ENCODE measurements around the gene SYN1.

SYN1 gene

DNA sequence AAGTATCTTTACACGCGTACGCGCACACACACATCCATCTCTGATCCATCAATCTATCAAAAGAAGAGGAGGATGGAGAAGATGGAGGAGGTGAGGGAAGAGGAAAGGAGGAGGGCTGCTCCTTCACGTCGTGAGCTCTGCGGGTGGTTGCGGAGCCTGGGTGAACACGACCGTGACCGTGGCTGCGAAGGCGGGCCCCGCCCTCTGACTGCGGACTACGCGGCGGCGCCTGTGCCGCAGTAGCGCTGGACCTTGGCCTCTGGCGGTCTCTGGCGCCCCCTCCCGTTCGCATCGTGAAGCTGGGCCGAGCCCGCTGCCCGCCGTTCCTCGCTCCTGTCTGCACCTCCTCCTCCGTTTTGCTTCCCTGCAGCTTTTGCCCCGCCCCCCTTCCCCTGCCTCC is 96.4 kb downstream of the SYN1 start:
- DNase-seq (ENCODE audit: low read depth), result peak; percentile 46

All from fibroblast of the conjunctiva (primary cell).